Smooth muscle cell of the brain vasculature (primary cell): ENCODE measurements around the gene VPS4B.

Source experiments
- DNase-seq: peaks from one replicate; pipeline ENCODE4 v3.0.0-alpha.2; 2012; ENCODE audit warnings: low read depth, low spot score

VPS4B gene

GRCh38 chr18:63430526-63430925 lies 8.2 kb upstream of the VPS4B start:
- no peak for DNase-seq

- no peak for DNase-seq
Measured at GRCh38 chr18:63427558-63427957, 5.3 kb upstream of the VPS4B start.

GRCh38 chr18:63422864-63423304 lies 608 bp upstream of the VPS4B start:
- peak; percentile 6 for DNase-seq

GRCh38 chr18:63421514-63421913 lies 762 bp downstream of the VPS4B start:
- no peak for DNase-seq

GRCh38 chr18:63412953-63413352 lies 9.3 kb downstream of the VPS4B start:
- DNase-seq, result no peak

GRCh38 chr18:63410792-63411191 lies 11.5 kb downstream of the VPS4B start:
- no peak for DNase-seq

GRCh38 chr18:63409301-63409700 lies 13.0 kb downstream of the VPS4B start:
- DNase-seq, result no peak

- DNase-seq, result no peak
Measured at GRCh38 chr18:63407734-63408133, 14.5 kb downstream of the VPS4B start.

- no peak for DNase-seq
Measured at GRCh38 chr18:63405986-63406385, 16.3 kb downstream of the VPS4B start.

- no peak for DNase-seq
Measured at GRCh38 chr18:63402246-63403162, 19.8 kb downstream of the VPS4B start.

- no peak for DNase-seq
Measured at GRCh38 chr18:63399300-63399699, 23.0 kb downstream of the VPS4B start.

- no peak for DNase-seq
Measured at GRCh38 chr18:63397349-63397748, 24.9 kb downstream of the VPS4B start.

- DNase-seq, result no peak
Measured at GRCh38 chr18:63395503-63395902, 26.8 kb downstream of the VPS4B start.

GRCh38 chr18:63394954-63395353 lies 27.3 kb downstream of the VPS4B start:
- DNase-seq, result no peak

GRCh38 chr18:63387861-63388260 lies 34.4 kb downstream of the VPS4B start:
- no peak for DNase-seq

- DNase-seq, result no peak
Measured at GRCh38 chr18:63382843-63383242, 39.4 kb downstream of the VPS4B start.

- no peak for DNase-seq
Measured at GRCh38 chr18:63379639-63379962, 42.7 kb downstream of the VPS4B start.

- DNase-seq, result no peak
Measured at GRCh38 chr18:63378919-63379638, 43.2 kb downstream of the VPS4B start.

- no peak for DNase-seq
Measured at GRCh38 chr18:63377275-63377980, 44.8 kb downstream of the VPS4B start.

GRCh38 chr18:63376538-63376937 lies 45.7 kb downstream of the VPS4B start:
- no peak for DNase-seq

GRCh38 chr18:63374540-63374939 lies 47.7 kb downstream of the VPS4B start:
- no peak for DNase-seq

GRCh38 chr18:63373161-63373560 lies 49.1 kb downstream of the VPS4B start:
- DNase-seq, result no peak
